Cardiac fibroblast (primary cell): Measurements from ENCODE around the gene ADGRF4.

Source experiments
- DNase-seq, 2 donors: peaks; one replicate each; pipeline versions ENCODE4 v3.0.0 to v3.0.0-alpha.2; 2010; ENCODE audit warnings: low read depth in 2 of 2
- H3K4me3 ChIP-seq, 2 donors: replicated peaks in 1 of 2; 1 replicate in 1 of 2; 2 replicates in 1 of 2; pipeline ENCODE4 v1.5.1; 2011; ENCODE audit warnings: low read depth in 2 of 2, low read length in 2 of 2, mild to moderate bottlenecking in 2 of 2, moderate library complexity in 1 of 2
- TF ChIP-seq, protein P1 (sequence below): IDR thresholded peaks from one replicate; pipeline ENCODE4 v1.5.1; 2011; ENCODE audit warnings: low read depth, mild to moderate bottlenecking, low read length, inconsistent platforms

Gene ADGRF4, protein sequence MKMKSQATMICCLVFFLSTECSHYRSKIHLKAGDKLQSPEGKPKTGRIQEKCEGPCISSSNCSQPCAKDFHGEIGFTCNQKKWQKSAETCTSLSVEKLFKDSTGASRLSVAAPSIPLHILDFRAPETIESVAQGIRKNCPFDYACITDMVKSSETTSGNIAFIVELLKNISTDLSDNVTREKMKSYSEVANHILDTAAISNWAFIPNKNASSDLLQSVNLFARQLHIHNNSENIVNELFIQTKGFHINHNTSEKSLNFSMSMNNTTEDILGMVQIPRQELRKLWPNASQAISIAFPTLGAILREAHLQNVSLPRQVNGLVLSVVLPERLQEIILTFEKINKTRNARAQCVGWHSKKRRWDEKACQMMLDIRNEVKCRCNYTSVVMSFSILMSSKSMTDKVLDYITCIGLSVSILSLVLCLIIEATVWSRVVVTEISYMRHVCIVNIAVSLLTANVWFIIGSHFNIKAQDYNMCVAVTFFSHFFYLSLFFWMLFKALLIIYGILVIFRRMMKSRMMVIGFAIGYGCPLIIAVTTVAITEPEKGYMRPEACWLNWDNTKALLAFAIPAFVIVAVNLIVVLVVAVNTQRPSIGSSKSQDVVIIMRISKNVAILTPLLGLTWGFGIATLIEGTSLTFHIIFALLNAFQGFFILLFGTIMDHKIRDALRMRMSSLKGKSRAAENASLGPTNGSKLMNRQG

DNA sequence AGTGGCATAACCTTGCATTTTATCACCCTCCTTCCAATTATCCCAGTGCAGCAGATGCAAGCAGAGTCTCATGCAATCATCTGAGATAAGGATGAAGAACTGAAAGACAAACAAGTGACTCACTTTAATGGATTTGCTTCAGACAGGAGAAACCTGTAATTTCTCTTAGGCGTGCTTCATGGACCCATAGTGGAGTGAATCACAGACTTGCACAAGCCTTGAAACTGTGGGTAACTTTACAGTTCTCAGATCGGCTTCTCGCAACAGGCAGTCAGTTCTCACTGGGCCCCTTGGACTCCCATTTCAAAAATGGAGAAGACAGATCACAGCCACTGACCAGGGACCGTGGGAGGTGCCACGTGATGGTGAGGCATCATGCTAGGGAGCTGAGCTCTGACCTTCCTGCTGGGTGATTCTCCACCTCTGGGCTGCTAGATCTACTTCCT lies at the start of gene ADGRF4:
TSS of gene ADGRF4 (plus strand) at position 239 of the 446 bp plus-strand sequence. CDS start 8,666 bp downstream, outside the sequence.
- peak within 1 kb of the TSS in 1 of 2 donors; percentile 18 for H3K4me3 ChIP-seq
- TF ChIP-seq, protein P1, sequence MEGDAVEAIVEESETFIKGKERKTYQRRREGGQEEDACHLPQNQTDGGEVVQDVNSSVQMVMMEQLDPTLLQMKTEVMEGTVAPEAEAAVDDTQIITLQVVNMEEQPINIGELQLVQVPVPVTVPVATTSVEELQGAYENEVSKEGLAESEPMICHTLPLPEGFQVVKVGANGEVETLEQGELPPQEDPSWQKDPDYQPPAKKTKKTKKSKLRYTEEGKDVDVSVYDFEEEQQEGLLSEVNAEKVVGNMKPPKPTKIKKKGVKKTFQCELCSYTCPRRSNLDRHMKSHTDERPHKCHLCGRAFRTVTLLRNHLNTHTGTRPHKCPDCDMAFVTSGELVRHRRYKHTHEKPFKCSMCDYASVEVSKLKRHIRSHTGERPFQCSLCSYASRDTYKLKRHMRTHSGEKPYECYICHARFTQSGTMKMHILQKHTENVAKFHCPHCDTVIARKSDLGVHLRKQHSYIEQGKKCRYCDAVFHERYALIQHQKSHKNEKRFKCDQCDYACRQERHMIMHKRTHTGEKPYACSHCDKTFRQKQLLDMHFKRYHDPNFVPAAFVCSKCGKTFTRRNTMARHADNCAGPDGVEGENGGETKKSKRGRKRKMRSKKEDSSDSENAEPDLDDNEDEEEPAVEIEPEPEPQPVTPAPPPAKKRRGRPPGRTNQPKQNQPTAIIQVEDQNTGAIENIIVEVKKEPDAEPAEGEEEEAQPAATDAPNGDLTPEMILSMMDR = no peak
- peak; percentile 73 to 90 for DNase-seq

DNA sequence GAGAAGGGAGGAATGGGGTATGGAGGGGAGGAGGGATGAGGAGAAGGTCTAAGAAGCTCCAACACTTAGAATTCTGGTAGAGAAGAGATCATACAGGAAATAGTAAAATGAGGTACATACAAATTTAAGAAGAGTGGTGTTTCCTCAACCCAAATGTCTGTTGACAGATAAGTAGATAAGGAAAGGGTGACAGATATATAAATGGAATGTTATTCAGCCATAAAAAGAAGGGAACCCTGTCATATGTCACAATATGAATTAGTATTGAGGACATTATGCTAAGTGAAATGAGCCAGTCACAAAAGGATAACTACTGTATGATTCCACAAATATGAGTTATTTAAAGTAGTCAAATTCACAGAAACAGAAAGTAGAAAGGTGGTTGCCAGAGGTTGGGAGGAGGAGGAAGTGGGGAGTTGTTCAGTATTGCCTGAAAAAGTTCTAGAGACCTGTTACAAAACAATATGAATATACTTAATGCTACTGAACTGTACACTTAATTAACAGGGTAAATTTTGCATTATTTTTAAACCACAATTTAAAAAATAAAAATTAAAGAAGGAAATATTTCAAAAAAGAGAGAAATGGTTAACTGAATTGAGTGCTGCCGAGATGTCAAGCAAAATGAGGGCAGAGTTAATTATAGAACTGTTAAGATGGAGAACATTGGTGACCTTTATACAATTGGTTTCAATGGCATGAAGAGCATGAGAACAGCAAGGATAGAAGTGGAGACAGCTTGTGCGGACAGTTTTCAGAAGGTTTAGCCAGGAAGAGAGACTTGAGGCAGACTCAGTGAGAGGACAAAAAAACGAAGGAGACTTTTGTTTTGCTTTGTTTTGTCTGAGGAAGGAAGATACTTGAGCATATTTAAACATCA lies 47.6 kb upstream of the ADGRF4 start:
- TF ChIP-seq, protein P1 = no peak
- H3K4me3 ChIP-seq = no peak overlapping the region
- DNase-seq = no peak

GRCh38 chr6:47651505-47651944 lies 46.9 kb upstream of the ADGRF4 start:
- TF ChIP-seq, protein P1 = no peak
- H3K4me3 ChIP-seq = no peak overlapping the region
- peak; percentile 48 to 76 for DNase-seq

DNA sequence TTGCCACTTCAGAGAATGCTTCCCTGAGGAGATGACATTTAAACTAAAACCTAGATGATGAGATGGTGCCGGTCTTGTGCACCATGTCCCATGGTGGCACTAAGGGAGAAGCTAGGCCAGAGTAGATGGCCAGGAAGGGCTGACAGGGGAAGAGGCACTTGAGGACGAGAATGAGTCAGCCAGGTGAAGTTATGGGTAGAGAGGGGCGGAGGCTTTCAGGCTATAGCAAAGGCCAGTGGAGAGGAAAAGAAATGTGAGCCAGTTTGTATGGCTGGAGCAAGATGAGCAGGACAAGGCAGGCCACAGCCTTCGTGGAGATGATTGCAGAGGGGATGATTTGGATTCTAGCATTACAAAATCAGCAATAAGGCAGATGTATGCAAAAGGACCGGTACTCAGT lies 44.7 kb upstream of the ADGRF4 start:
- H3K4me3 ChIP-seq = no peak overlapping the region
- TF ChIP-seq, protein P1 = no peak
- DNase-seq = no peak

- peak in 1 of 2 donors; percentile 18 for DNase-seq
- no peak overlapping the region for H3K4me3 ChIP-seq
- TF ChIP-seq, protein P1 = no peak
Measured at GRCh38 chr6:47654255-47654654, 44.1 kb upstream of the ADGRF4 start.
